ENCODE measurements around the gene GTSE1. TPM values are rescaled to one million over a fixed set of nuclear protein-coding genes. Genes with fewer than 3 reads are reported as not detected.
"Not testable (repeated sequence)": the region's sequence is repeated elsewhere in the genome, so short reads cannot be mapped to it uniquely, and the experiment has no call there.

Gene GTSE1
- 0.20 and 3.3 TPM in 2 replicates for total RNA-seq

- peak; percentile 94 for DNase-seq (ENCODE audit: low read depth)
These were observed at the start of gene GTSE1 for GRCh38 chr22:46296257-46297150. TSS of gene GTSE1 (plus strand) at chr22:46296870. CDS start at chr22:46297401, 531 bp downstream.

DNA sequence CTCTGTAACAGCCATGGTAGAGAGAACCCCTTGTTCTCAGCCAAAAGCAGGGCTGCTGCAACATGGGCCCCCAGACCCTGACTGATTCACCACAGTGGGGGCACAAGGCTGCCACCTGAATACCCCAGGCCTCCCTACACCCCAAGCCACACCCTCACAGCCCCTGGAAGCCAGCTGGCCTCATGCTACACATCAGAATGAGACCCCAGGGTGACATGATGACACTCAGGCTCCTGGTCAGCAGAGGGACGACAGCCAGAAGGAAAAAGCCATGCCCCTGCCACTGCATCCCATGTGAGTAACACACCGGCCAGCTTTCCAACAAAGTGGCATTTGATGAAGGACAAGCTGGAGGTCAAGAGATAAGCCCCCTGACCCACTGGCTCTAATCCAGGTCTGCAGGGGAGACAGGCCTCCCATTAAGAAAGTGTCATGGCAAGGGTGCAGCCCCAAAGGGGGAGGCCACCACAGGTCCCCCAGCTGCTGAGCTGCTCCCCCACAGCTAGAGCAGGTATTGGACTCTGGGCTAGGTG, 49.2 kb upstream of the GTSE1 start:
- no peak for DNase-seq (ENCODE audit: low read depth)

DNA sequence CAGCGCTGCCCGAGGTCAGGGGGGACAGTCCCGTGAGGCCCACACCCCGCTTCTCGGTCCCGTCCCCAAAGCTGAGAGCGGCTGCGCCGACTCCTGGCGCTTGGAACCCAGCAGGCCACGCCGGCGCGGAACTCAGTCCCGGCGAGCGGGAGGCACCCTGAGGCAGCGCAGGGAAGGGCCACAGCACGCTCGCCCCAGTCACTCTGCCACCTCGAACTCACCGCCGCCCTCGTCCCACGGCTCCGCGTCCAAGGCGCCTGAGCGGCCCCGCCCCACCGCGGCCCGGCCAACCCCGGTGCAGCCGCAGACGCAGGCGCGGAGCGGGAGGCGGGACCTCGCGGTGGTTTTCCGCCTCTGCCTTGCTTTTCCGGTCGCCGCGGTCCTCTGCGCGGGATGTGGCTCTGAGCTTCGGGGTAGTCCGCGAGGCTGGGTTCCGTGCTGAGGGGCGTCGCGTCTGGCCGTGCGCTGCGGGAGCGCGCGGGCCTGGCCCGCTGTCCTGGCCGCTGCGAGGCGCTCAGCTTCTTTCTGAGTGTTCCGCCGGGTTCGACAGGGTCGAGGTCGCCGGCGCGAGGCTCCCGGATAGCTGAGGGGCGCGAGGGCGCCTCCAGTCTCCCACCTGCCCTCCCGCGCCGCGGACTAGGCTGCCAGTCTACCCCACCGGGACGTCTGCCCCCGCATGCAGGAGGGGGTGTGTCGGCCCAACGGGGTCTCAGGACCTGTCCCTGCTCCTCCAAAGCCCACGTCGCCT, 46.5 kb upstream of the GTSE1 start, which contains the start of gene CDPF1:
Gene CDPF1 (minus strand): TSS at position 259 of the 748 bp plus-strand sequence. CDS start 2,009 bp downstream, outside the sequence.
- DNase-seq (ENCODE audit: low read depth): peak; percentile 61

DNA sequence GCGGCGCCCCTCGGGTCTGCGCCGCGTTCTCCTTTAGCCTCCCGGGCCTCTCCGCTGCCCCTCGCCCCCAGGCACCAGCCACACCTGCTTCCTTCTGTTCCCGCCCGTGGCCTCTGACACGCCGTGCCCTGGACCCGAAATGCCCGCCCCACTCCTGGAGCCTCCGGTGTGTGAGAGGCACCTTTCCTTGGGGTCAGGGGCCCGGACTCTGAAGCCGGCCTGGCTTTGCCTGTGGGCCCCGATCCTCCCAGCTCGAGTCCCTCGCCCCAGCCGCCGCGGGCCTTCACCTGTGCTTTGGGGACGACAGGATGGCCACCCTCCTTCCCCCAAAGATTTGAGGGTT, 45.9 kb upstream of the GTSE1 start:
- DNase-seq (ENCODE audit: low read depth): no peak

DNA sequence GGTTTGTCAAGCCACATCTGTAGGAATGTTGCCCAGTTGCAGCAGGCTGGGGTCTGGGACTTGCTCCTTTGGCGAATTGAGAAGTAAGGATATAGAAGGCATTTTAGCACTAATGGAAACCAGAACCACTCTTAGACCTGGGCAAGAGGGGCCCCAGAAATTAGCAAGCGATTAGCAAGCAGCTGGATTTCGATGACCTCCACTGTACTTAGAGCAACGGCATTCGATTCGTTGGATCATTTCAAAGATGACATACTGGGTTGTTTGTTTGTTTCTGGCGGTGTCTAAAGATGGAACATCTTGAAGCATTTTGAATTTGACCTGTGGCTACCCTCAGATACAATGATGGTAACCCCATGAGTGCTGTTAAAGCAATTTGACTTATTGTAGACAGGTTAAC, 45.4 kb upstream of the GTSE1 start:
- DNase-seq (ENCODE audit: low read depth): no peak

- no peak for DNase-seq (ENCODE audit: low read depth)
These were observed 44.8 kb upstream of the GTSE1 start for GRCh38 chr22:46251816-46252380.

- no peak for DNase-seq (ENCODE audit: low read depth)
These were observed 40.2 kb upstream of the GTSE1 start for GRCh38 chr22:46256358-46256958.

GRCh38 chr22:46259374-46259773, 37.3 kb upstream of the GTSE1 start:
- no peak for DNase-seq (ENCODE audit: low read depth)

- DNase-seq (ENCODE audit: low read depth): no peak
These were observed 36.6 kb upstream of the GTSE1 start for GRCh38 chr22:46260038-46260437.

GRCh38 chr22:46262449-46263215, 34.0 kb upstream of the GTSE1 start:
- DNase-seq (ENCODE audit: low read depth): peak; percentile 15

DNA sequence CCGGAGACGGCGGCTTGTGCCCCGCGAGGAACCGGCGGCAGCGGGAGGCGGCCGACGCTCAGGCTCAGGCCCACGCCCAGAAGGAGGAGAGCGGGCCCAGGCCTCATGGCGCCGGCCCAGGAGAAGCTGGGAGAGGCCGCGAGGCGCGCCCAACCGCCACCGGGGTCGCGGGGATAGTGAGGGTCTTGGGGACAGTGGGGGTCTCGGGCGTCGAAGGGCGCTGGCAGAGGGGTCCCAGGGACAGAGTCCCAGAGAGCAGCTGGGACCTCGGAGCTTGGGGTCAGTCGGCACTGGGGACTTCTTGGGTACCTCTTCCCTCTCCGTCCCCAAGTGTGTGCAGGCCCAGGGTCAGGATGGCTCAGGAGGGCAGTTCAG, 33.5 kb upstream of the GTSE1 start, which contains the start of gene PKDREJ:
Gene PKDREJ (minus strand): TSS at position 128 of the 375 bp plus-strand sequence. CDS start 21 bp downstream, at position 107.
- no peak for DNase-seq (ENCODE audit: low read depth)

GRCh38 chr22:46264520-46264919, 32.1 kb upstream of the GTSE1 start:
- not testable (repeated sequence) for DNase-seq (ENCODE audit: low read depth)

DNA sequence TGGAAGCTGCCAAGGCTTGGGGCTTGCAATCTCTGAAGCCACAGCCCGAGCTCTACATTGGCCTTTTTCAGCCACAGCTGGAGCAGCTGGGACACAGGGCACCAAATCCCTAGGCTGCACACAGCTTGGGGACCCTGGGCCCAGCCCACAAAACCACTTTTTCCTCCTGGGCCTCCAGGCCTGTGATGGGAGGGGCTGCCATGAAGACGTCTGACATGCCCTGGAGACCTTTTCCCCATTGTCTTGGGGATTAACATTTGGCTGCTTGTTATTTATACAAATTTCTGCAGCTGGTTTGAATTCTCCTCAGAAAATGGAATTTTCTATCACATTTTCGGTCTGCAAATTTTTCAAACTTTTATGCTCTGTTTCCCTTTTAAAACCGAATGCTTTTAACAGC, 31.0 kb upstream of the GTSE1 start:
- DNase-seq (ENCODE audit: low read depth): not testable (repeated sequence)

GRCh38 chr22:46267431-46268279, 29.0 kb upstream of the GTSE1 start, which contains the start of gene TTC38:
TSS of gene TTC38 (plus strand) at chr22:46268008. CDS start at chr22:46268040, 32 bp downstream.
- peak; percentile 36 for DNase-seq (ENCODE audit: low read depth)

DNA sequence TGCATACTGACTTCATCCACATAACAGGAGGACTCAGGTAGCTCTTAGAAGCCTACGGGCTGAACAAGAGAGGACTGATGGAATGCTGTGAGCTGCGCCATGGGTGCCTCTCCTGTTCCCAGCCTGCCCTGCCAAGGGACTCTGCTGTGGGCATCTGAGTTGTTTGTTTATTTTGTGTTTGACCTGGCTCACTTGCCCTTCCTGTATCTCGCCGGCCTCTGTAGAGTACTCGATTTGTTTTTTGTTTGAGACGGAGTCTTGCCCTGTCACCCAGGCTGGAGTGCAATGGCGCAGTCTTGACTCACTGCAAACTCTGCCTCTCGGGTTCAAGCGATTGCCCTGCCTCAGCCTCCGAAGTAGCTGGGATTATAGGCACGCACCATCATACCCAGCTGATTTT, 27.1 kb upstream of the GTSE1 start:
- no peak for DNase-seq (ENCODE audit: low read depth)

GRCh38 chr22:46272196-46272595, 24.5 kb upstream of the GTSE1 start:
- DNase-seq (ENCODE audit: low read depth): no peak

DNA sequence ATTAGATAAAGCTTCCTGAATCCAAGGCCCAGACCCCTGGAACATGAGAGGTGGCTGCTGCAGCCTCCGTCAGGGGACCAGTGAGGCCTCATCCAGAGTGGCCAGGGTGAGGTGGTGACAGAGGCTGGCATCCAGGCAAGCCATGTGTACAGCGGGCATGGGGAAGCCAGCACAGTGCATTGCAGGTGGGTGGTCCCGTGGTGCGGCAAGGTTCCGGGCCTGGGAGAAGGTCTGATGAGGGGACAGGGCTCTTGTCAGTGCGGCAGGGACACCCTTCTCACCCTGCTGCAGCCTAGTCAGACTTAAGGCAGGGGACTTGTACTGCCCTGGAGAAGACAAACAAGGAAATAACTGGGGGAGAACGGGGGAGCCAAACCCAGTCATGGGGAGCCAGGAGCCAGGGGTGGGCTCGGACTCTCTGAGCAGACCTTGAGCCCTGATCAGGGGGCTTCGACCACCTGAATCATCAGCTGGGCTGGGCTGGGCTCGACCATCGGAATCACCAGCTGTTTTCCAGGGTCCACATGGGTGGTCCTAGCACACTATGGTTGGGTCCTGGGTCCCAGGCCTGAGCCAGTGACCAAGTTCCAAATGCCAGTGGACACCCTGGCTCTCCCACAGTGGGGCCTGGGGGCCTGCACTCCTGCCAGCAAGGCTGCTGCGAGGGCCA, 23.8 kb upstream of the GTSE1 start:
- no peak for DNase-seq (ENCODE audit: low read depth)

DNA sequence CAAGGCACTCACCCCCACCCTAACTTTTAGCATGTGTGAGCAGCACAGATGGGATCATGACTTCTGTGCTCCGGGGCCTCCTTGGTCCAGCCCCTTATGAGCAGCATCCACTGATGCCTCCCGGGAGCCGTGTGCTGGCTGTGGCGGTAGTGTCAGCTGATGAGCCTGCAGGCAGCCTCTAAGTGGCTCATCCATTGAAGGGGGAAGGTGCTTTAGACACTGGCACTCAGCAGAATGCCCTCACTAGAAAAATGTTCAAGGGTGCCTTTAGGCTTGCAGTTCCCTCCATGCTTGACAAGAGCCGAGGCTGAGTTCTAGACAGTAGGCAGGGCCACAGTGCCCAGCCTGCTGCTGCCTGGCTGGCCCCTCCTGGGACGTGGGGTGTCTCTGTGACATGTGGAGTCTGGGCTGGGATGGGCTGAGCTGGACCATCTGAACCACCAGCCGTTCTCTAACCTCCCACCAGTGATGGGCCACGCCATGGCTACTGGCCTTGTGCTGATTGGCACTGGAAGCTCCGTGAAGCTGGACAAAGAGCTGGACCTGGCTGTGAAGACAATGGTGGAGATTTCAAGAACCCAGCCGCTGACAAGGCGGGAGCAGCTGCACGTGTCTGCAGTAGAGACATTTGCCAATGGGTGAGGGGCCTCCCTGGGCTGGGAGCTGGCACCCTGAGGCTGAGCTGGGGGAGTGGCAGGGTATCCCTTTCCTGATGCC, 23.1 kb upstream of the GTSE1 start:
- DNase-seq (ENCODE audit: low read depth): no peak

GRCh38 chr22:46274381-46274780, 22.3 kb upstream of the GTSE1 start:
- DNase-seq (ENCODE audit: low read depth): no peak
